ENCODE data around the gene DLK1. TPM values are rescaled to one million over a fixed set of nuclear protein-coding genes. Genes with fewer than 3 reads are reported as not detected.

The DLK1 gene
- total and polyA plus RNA-seq, 8 donors, result 7.7 to 65.5 (median 15.2) TPM

GRCh38 chr14:100727086-100727872 lies 587 bp downstream of the DLK1 start:
- ATAC-seq, result no peak
- WGBS, 2 donors, result 7 to 8% methylated on average over 47 of the region's 47 CpGs
- no peak for TF ChIP-seq CTCF (IDR thresholded peaks at IDR 0.05)
- Histone ChIP-seq H3K4me1 (no peaks in the 10 kb centered on the region), H3K36me3 (no peaks in the 10 kb centered on the region), H3K9me3 (no peaks in the 10 kb centered on the region), H3K27me3 (peaks cover 0 to 2% (median 0%) of the 10 kb centered on the region in 4 donors), H3K4me3 (no peak overlapping the region), H3K27ac (no peak overlapping the region)
- FAIRE-seq, result no peak
- peak in 2 of 6 donors; percentile 0 to 73 for DNase-seq
- intact Hi-C loops (cut with DNase I), result no loop called here

- H3K4me3 ChIP-seq, result no peak overlapping the region
- intact Hi-C loops (cut with DNase I), result no loop called here
- WGBS, 2 donors, result 19 to 25% methylated on average over 12 of the region's 12 CpGs
- no peaks in the 10 kb centered on the region for H3K9me3 ChIP-seq
- H3K36me3 ChIP-seq, result no peaks in the 10 kb centered on the region
- DNase-seq (peak in 1 of 6 donors; percentile 8), FAIRE-seq (no peak), ATAC-seq (no peak)
- peaks cover 0 to 2% (median 0%) of the 10 kb centered on the region in 4 donors for H3K27me3 ChIP-seq
- H3K27ac ChIP-seq, result no peak overlapping the region
- TF ChIP-seq CTCF (IDR thresholded peaks at IDR 0.05), result no peak
- no peaks in the 10 kb centered on the region for H3K4me1 ChIP-seq
Measured at GRCh38 chr14:100727873-100728240, 1.2 kb downstream of the DLK1 start.

- Histone ChIP-seq H3K4me1 (no peaks in the 10 kb centered on the region), H3K27ac (no peak overlapping the region), H3K9me3 (no peaks in the 10 kb centered on the region), H3K4me3 (no peak overlapping the region), H3K27me3 (peaks cover 0 to 2% (median 0%) of the 10 kb centered on the region in 4 donors), H3K36me3 (no peaks in the 10 kb centered on the region)
- intact Hi-C loops (cut with DNase I), result no loop called here
- no peak for FAIRE-seq
- ATAC-seq, result peak in 1 of 4 donors; percentile 31
- 39 to 47% methylated on average over 13 of the region's 13 CpGs for WGBS, 2 donors
- no peak for TF ChIP-seq CTCF (IDR thresholded peaks at IDR 0.05)
- DNase-seq, result no peak
Measured at GRCh38 chr14:100728962-100729361, 2.3 kb downstream of the DLK1 start.

GRCh38 chr14:100729982-100730381 lies 3.3 kb downstream of the DLK1 start:
- intact Hi-C loops (cut with DNase I), result no loop called here
- Histone ChIP-seq H3K4me3 (no peak overlapping the region), H3K9me3 (no peaks in the 10 kb centered on the region), H3K27me3 (peaks cover 0 to 2% (median 0%) of the 10 kb centered on the region in 4 donors), H3K27ac (no peak overlapping the region), H3K4me1 (no peaks in the 10 kb centered on the region), H3K36me3 (no peaks in the 10 kb centered on the region)
- no peak for TF ChIP-seq CTCF (IDR thresholded peaks at IDR 0.05)
- ATAC-seq (no peak), DNase-seq (peak in 1 of 6 donors; percentile 1), FAIRE-seq (no peak)
- 48 to 73% methylated on average over 7 of the region's 7 CpGs for WGBS, 2 donors

- no peak for FAIRE-seq
- H3K4me3 ChIP-seq, result no peak overlapping the region
- DNase-seq, result peak in 1 of 6 donors; percentile 5
- no peaks in the 10 kb centered on the region for H3K9me3 ChIP-seq
- 34 to 35% methylated on average over 15 of the region's 15 CpGs for WGBS, 2 donors
- ATAC-seq, result no peak
- H3K4me1 ChIP-seq, result no peaks in the 10 kb centered on the region
- no peak for TF ChIP-seq CTCF (IDR thresholded peaks at IDR 0.05)
- intact Hi-C loops (cut with DNase I), result no loop called here
- H3K36me3 ChIP-seq, result no peaks in the 10 kb centered on the region
- no peak overlapping the region for H3K27ac ChIP-seq
- H3K27me3 ChIP-seq, result peaks cover 0 to 2% (median 0%) of the 10 kb centered on the region in 4 donors
Measured at GRCh38 chr14:100730581-100730980, 3.9 kb downstream of the DLK1 start.

Data from pancreas (tissue), 10 donors.